Measurements from ENCODE around the gene MGAT5B.

DNA sequence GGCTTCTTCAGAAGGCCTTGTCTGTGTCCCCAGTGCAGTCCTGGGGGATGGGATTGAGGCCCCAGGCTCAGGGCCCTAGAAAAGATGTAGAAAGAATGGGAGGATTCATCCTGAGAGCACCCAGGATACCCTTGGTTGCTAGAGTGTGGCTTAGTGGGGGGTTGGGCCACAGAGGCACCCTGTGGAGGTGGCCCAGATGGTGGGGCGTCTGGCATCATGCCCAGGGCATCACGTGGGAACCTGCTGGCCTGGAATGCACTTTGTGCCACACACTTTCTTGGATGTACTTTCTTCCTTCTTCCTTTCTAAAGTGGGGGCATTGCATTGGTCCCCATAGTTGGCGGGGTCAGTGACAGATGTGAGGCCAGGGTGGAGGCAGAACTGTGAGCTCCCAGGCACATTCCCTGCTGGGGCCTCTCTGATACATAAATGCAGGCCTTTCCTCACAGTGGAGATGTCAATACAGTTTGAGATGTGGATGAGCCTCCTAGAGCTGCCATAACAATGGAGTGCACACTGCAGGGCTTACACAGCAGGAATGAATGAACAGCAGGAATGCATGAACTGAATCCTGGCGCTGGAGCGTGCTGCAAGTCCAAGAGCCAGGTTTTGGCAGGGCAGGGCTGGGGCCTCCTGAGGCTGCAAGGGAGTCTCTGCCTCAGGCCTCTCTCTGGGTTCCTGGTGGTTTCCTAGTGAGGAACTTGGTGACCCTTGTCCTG is 43.3 kb downstream of the MGAT5B start:
- TF ChIP-seq CTCF (IDR thresholded peaks at IDR 0.05) (no peak), POLR2A (IDR thresholded peaks at IDR 0.05) (no peak)

Measured in body of pancreas (tissue), 4 donors.